ENCODE results near the gene TSPAN5.

GRCh38 chr4:98689507-98690174 is 31.2 kb upstream of the TSPAN5 start:
- TF ChIP-seq EZH2 (IDR thresholded peaks at IDR 0.05; ENCODE audit: low read length, unreplicated experiment) (no peak), CTCF (conservative IDR thresholded peaks at IDR 0.05; ENCODE audit: low read depth, low read length) (no peak), EZH2phosphoT487 (IDR thresholded peaks at IDR 0.05; ENCODE audit: borderline replicate concordance, low read length) (no peak)
